ENCODE results near the gene PJA1.

The PJA1 gene

DNA sequence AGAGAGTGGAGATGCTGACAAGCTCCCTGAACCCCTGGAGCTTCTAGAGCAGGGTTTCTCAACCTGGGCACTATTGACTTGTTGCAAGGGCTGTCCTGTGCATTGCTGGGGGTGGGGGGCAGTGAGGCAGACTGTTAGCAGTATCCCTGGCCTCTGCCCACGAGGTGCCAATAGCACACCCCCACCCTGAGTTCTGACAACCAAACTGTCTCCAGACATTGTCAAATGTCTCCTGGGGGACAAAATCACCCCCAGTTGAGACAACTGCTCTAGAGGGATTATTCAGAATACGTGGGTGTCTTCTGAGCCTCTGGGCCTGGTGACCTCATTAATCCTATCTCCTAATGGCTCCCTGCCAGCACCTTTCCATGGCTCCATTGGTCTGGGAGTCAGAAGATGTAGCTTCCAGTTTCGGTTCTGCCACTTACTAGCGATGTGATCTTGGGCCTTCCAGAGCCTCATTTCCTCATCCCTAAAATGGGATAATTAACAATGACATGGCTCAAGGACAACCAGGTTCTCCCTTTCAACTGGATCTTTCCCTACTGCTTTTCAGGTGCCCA, 17.6 kb upstream of the PJA1 start:
- POLR2A ChIA-PET: no interaction called here
- H3K36me3 ChIP-seq (ENCODE audit: control insufficient read depth in 2 of 2, insufficient read depth in 1 of 2, low read length in 2 of 2): no peaks in the 10 kb centered on the region
- H3K27ac ChIP-seq (ENCODE audit: extremely low read depth, low read depth, low read length): no peak overlapping the region
- CTCF ChIA-PET: no interaction called here
- no peaks in the 10 kb centered on the region; the same call in 1 of the 2 replicates for H3K4me1 ChIP-seq (ENCODE audit: control insufficient read depth, insufficient read depth, low read length)
- TF ChIP-seq TCF7L2 (IDR thresholded peaks at IDR 0.05; ENCODE audit: borderline replicate concordance, low read depth, low read length) (no peak), ZFHX2 (tag by site-specific recombination; conservative IDR thresholded peaks at IDR 0.05) (peak; percentile 64)
- TF ChIP-seq, protein P1, sequence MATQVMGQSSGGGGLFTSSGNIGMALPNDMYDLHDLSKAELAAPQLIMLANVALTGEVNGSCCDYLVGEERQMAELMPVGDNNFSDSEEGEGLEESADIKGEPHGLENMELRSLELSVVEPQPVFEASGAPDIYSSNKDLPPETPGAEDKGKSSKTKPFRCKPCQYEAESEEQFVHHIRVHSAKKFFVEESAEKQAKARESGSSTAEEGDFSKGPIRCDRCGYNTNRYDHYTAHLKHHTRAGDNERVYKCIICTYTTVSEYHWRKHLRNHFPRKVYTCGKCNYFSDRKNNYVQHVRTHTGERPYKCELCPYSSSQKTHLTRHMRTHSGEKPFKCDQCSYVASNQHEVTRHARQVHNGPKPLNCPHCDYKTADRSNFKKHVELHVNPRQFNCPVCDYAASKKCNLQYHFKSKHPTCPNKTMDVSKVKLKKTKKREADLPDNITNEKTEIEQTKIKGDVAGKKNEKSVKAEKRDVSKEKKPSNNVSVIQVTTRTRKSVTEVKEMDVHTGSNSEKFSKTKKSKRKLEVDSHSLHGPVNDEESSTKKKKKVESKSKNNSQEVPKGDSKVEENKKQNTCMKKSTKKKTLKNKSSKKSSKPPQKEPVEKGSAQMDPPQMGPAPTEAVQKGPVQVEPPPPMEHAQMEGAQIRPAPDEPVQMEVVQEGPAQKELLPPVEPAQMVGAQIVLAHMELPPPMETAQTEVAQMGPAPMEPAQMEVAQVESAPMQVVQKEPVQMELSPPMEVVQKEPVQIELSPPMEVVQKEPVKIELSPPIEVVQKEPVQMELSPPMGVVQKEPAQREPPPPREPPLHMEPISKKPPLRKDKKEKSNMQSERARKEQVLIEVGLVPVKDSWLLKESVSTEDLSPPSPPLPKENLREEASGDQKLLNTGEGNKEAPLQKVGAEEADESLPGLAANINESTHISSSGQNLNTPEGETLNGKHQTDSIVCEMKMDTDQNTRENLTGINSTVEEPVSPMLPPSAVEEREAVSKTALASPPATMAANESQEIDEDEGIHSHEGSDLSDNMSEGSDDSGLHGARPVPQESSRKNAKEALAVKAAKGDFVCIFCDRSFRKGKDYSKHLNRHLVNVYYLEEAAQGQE (tag by site-specific recombination; IDR thresholded peaks at IDR 0.05): no peak
- H3K9me3 ChIP-seq (ENCODE audit: control insufficient read depth, insufficient read depth, low read depth, low read length): no peaks in the 10 kb centered on the region; the same call in 1 of the 2 replicates
- no peak overlapping the region for H3K4me3 ChIP-seq (ENCODE audit: low read depth, low read length)

DNA sequence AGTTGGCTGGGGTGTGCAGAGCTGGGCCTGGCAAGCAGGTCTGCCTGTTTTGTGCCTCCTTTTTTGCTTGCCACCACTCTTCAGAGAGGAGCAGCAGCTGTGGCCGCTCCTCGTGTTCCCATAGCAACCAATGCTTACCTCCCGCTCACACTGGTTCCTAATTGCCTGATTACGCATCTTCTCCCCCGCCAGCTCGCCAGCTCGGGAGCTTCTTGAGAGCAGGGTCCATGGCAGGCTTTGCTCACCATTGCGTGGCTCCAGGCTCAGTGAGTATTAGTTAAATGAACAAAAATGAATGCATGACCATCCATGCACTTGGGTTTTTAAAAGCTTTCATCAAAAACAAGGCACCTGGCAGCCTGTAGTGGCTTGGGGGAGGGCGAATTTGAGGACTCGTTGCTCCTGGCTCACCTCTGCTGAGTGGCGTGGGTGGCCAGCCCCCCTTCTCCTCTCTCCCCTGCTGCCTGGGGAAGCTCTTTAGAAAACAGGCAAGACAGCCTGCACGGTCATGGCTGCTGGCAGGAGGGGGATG, 14.2 kb upstream of the PJA1 start:
- CTCF ChIA-PET: interaction anchor here (0.6 to 1.9 kb wide), 4 partner anchors 10 to 46 kb away, joined by 3 to 5 read pairs (median 4); no protein-coding TSS in a partner anchor
- no peak for TF ChIP-seq ZNF768 (tag by site-specific recombination; IDR thresholded peaks at IDR 0.05)
- no peak for TF ChIP-seq MZF1 (tag by site-specific recombination; IDR thresholded peaks at IDR 0.05; ENCODE audit: borderline replicate concordance)
- TF ChIP-seq ZNF707 (tag by site-specific recombination; IDR thresholded peaks at IDR 0.05): no peak
- POLR2A ChIA-PET: interaction anchor here (1.1 kb wide), 1 partner anchor 351 kb away, joined by 4 read pairs; the partner anchor contains the start of gene EFNB1

DNA sequence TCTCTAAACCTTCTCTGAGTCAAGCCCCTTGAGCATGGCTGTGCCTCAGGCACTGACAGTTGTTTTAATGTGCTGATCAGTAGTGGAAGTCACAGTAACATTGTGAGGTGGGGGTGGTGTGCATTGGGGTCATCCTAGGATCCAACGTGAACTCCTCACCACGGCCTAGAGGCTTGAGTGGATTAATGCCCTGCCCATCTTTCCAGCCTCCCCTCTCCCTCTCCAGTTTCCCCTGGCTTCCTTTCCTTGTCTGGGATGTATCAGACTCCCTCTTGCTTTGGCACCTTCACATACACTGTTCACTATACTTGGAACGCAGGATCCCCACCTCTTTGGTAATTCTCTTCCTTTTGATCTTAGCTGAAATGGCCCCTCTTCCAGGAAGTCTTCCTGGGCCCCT, 13.3 kb upstream of the PJA1 start:
- Histone ChIP-seq H3K9me3 (ENCODE audit: control insufficient read depth, insufficient read depth, low read depth, low read length) (no peaks in the 10 kb centered on the region), H3K4me1 (ENCODE audit: control insufficient read depth, insufficient read depth, low read length) (no peaks in the 10 kb centered on the region; the same call in 1 of the 2 replicates), H3K27ac (ENCODE audit: extremely low read depth, low read depth, low read length) (no peak overlapping the region), H3K36me3 (ENCODE audit: control insufficient read depth in 2 of 2, insufficient read depth in 1 of 2, low read length in 2 of 2) (no peaks in the 10 kb centered on the region), H3K4me3 (ENCODE audit: low read depth, low read length) (no peak overlapping the region)
- CTCF ChIA-PET: interaction anchor here (1.3 kb wide), 1 partner anchor 10 kb away, joined by 4 read pairs; no protein-coding TSS in a partner anchor
- POLR2A ChIA-PET: interaction anchor here (1.1 kb wide), 1 partner anchor 350 kb away, joined by 4 read pairs; the partner anchor contains the start of gene EFNB1
- TF ChIP-seq, protein P2, sequence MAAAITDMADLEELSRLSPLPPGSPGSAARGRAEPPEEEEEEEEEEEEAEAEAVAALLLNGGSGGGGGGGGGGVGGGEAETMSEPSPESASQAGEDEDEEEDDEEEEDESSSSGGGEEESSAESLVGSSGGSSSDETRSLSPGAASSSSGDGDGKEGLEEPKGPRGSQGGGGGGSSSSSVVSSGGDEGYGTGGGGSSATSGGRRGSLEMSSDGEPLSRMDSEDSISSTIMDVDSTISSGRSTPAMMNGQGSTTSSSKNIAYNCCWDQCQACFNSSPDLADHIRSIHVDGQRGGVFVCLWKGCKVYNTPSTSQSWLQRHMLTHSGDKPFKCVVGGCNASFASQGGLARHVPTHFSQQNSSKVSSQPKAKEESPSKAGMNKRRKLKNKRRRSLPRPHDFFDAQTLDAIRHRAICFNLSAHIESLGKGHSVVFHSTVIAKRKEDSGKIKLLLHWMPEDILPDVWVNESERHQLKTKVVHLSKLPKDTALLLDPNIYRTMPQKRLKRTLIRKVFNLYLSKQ (tag by site-specific recombination; IDR thresholded peaks at IDR 0.05; ENCODE audit: borderline replicate concordance): no peak
- TF ChIP-seq TRIM28 (IDR thresholded peaks at IDR 0.05; ENCODE audit: borderline replicate concordance, low read length) (no peak), ZNF416 (tag by site-specific recombination; IDR thresholded peaks at IDR 0.05) (no peak), ZNF791 (tag by site-specific recombination; IDR thresholded peaks at IDR 0.05) (no peak), YY2 (tag by site-specific recombination; IDR thresholded peaks at IDR 0.05) (no peak), SALL2 (tag by site-specific recombination; IDR thresholded peaks at IDR 0.05; ENCODE audit: borderline replicate concordance) (no peak), YY1 (tag by site-specific recombination; IDR thresholded peaks at IDR 0.05) (no peak), ZNF214 (tag by site-specific recombination; IDR thresholded peaks at IDR 0.05; ENCODE audit: borderline replicate concordance) (no peak), ZNF155 (tag by site-specific recombination; IDR thresholded peaks at IDR 0.05) (no peak)
- TF ChIP-seq, protein P3, sequence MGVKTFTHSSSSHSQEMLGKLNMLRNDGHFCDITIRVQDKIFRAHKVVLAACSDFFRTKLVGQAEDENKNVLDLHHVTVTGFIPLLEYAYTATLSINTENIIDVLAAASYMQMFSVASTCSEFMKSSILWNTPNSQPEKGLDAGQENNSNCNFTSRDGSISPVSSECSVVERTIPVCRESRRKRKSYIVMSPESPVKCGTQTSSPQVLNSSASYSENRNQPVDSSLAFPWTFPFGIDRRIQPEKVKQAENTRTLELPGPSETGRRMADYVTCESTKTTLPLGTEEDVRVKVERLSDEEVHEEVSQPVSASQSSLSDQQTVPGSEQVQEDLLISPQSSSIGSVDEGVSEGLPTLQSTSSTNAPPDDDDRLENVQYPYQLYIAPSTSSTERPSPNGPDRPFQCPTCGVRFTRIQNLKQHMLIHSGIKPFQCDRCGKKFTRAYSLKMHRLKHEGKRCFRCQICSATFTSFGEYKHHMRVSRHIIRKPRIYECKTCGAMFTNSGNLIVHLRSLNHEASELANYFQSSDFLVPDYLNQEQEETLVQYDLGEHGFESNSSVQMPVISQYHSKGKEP (tag by site-specific recombination; IDR thresholded peaks at IDR 0.05): no peak
- TF ChIP-seq, protein P4, sequence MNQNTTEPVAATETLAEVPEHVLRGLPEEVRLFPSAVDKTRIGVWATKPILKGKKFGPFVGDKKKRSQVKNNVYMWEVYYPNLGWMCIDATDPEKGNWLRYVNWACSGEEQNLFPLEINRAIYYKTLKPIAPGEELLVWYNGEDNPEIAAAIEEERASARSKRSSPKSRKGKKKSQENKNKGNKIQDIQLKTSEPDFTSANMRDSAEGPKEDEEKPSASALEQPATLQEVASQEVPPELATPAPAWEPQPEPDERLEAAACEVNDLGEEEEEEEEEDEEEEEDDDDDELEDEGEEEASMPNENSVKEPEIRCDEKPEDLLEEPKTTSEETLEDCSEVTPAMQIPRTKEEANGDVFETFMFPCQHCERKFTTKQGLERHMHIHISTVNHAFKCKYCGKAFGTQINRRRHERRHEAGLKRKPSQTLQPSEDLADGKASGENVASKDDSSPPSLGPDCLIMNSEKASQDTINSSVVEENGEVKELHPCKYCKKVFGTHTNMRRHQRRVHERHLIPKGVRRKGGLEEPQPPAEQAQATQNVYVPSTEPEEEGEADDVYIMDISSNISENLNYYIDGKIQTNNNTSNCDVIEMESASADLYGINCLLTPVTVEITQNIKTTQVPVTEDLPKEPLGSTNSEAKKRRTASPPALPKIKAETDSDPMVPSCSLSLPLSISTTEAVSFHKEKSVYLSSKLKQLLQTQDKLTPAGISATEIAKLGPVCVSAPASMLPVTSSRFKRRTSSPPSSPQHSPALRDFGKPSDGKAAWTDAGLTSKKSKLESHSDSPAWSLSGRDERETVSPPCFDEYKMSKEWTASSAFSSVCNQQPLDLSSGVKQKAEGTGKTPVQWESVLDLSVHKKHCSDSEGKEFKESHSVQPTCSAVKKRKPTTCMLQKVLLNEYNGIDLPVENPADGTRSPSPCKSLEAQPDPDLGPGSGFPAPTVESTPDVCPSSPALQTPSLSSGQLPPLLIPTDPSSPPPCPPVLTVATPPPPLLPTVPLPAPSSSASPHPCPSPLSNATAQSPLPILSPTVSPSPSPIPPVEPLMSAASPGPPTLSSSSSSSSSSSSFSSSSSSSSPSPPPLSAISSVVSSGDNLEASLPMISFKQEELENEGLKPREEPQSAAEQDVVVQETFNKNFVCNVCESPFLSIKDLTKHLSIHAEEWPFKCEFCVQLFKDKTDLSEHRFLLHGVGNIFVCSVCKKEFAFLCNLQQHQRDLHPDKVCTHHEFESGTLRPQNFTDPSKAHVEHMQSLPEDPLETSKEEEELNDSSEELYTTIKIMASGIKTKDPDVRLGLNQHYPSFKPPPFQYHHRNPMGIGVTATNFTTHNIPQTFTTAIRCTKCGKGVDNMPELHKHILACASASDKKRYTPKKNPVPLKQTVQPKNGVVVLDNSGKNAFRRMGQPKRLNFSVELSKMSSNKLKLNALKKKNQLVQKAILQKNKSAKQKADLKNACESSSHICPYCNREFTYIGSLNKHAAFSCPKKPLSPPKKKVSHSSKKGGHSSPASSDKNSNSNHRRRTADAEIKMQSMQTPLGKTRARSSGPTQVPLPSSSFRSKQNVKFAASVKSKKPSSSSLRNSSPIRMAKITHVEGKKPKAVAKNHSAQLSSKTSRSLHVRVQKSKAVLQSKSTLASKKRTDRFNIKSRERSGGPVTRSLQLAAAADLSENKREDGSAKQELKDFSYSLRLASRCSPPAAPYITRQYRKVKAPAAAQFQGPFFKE (tag by site-specific recombination; IDR thresholded peaks at IDR 0.05; ENCODE audit: borderline replicate concordance): no peak

More for the DNA sequence above, 14.2 kb upstream of the PJA1 start:
- Histone ChIP-seq H3K4me1 (ENCODE audit: control insufficient read depth, insufficient read depth, low read length) (no peaks in the 10 kb centered on the region; the same call in 1 of the 2 replicates), H3K27ac (ENCODE audit: extremely low read depth, low read depth, low read length) (no peak overlapping the region), H3K4me3 (ENCODE audit: low read depth, low read length) (no peak overlapping the region), H3K36me3 (ENCODE audit: control insufficient read depth in 2 of 2, insufficient read depth in 1 of 2, low read length in 2 of 2) (no peaks in the 10 kb centered on the region), H3K9me3 (ENCODE audit: control insufficient read depth, insufficient read depth, low read depth, low read length) (no peaks in the 10 kb centered on the region)
